Measurements from ENCODE around the gene PRKN. TPM values are rescaled to one million over a fixed set of nuclear protein-coding genes. Genes with fewer than 3 reads are reported as not detected.

The PRKN gene
- total RNA-seq, 1 experiment from 2014 or later: 0.46 TPM

DNA sequence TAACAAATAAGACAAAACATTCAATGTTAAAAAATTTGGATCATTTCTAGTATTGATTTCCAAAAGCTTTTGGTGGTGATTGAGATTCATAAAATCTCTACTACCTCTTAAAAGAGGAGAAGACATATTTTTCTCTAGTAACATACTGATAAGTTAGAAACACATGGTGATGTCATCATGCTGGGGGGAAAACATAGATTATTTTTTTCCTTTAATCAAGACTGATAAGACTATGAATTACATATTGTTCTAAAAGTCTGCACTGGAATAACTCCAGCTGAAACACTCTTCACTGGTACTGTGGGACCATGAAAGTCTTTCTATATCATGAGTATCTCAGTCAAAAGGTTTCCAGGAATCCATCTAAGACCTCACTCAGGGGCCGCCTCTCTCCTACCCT, 515.8 kb downstream of the PRKN start:
- TF ChIP-seq, protein P1, sequence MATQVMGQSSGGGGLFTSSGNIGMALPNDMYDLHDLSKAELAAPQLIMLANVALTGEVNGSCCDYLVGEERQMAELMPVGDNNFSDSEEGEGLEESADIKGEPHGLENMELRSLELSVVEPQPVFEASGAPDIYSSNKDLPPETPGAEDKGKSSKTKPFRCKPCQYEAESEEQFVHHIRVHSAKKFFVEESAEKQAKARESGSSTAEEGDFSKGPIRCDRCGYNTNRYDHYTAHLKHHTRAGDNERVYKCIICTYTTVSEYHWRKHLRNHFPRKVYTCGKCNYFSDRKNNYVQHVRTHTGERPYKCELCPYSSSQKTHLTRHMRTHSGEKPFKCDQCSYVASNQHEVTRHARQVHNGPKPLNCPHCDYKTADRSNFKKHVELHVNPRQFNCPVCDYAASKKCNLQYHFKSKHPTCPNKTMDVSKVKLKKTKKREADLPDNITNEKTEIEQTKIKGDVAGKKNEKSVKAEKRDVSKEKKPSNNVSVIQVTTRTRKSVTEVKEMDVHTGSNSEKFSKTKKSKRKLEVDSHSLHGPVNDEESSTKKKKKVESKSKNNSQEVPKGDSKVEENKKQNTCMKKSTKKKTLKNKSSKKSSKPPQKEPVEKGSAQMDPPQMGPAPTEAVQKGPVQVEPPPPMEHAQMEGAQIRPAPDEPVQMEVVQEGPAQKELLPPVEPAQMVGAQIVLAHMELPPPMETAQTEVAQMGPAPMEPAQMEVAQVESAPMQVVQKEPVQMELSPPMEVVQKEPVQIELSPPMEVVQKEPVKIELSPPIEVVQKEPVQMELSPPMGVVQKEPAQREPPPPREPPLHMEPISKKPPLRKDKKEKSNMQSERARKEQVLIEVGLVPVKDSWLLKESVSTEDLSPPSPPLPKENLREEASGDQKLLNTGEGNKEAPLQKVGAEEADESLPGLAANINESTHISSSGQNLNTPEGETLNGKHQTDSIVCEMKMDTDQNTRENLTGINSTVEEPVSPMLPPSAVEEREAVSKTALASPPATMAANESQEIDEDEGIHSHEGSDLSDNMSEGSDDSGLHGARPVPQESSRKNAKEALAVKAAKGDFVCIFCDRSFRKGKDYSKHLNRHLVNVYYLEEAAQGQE (IDR thresholded peaks at IDR 0.05; ENCODE audit: insufficient read depth in 1 of 2, low read depth in 2 of 2, low read length in 1 of 2): no peak
- TF ChIP-seq SIN3A (IDR thresholded peaks at IDR 0.05; ENCODE audit: borderline replicate concordance, insufficient read depth, low read depth, low read length) (no peak), TCF7L2 (IDR thresholded peaks at IDR 0.05; ENCODE audit: low read depth, low read length) (no peak), POLR2AphosphoS5 (IDR thresholded peaks at IDR 0.05; ENCODE audit: low read depth, low read length) (no peak)
- TF ChIP-seq, protein P2, sequence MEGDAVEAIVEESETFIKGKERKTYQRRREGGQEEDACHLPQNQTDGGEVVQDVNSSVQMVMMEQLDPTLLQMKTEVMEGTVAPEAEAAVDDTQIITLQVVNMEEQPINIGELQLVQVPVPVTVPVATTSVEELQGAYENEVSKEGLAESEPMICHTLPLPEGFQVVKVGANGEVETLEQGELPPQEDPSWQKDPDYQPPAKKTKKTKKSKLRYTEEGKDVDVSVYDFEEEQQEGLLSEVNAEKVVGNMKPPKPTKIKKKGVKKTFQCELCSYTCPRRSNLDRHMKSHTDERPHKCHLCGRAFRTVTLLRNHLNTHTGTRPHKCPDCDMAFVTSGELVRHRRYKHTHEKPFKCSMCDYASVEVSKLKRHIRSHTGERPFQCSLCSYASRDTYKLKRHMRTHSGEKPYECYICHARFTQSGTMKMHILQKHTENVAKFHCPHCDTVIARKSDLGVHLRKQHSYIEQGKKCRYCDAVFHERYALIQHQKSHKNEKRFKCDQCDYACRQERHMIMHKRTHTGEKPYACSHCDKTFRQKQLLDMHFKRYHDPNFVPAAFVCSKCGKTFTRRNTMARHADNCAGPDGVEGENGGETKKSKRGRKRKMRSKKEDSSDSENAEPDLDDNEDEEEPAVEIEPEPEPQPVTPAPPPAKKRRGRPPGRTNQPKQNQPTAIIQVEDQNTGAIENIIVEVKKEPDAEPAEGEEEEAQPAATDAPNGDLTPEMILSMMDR (IDR thresholded peaks at IDR 0.05): no peak
- Histone ChIP-seq H3K27ac (ENCODE audit: low read length) (no peak overlapping the region), H3K4me1 (ENCODE audit: control insufficient read depth, insufficient read depth, low read length) (no peaks in the 10 kb centered on the region), H3K4me3 (ENCODE audit: low read depth in 2 of 2, low read length in 2 of 2) (no peak overlapping the region), H3K27me3 (ENCODE audit: control insufficient read depth, insufficient read depth, low read length) (no peaks in the 10 kb centered on the region), H3K36me3 (ENCODE audit: control insufficient read depth, insufficient read depth, low read length) (no peaks in the 10 kb centered on the region), H3K9me3 (ENCODE audit: control insufficient read depth, insufficient read depth, low read depth, low read length) (no peaks in the 10 kb centered on the region)
- ATAC-seq: no peak
- ChIA-PET CTCF (no interaction called here), POLR2A (no interaction called here)
- DNase-seq (ENCODE audit: low read depth, low spot score): no peak
- BruUV-seq (replicated peaks): no TSS peak
- in situ Hi-C loops (cut with HindIII; ENCODE audit: low pct_unique_long_range_greater_than_20kb, low sequenced_read_pairs) (no loop called here), intact Hi-C loops (cut with micrococcal nuclease; ENCODE audit: unreplicated experiment) (no loop called here)

DNA sequence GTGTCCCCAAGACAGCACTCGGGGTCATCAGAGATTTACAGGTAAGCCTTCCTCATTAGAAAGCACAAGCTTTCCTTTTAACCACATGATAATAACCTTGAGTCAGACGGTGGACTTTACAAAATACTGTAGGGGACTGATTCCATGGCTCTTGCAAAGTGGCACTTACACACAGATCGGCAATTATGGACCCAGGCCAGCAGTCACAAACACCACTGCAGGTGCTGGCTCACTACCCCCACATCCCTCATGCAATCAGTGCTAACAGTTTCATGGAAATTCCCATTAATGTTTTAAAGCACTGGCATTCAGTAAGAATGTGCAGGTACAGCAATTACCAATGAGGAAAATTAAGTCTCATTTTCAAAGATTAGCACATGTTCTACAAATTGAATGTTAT, 516.5 kb downstream of the PRKN start:
- Histone ChIP-seq H3K27ac (ENCODE audit: low read length) (no peak overlapping the region), H3K36me3 (ENCODE audit: control insufficient read depth, insufficient read depth, low read length) (no peaks in the 10 kb centered on the region), H3K4me1 (ENCODE audit: control insufficient read depth, insufficient read depth, low read length) (no peaks in the 10 kb centered on the region), H3K27me3 (ENCODE audit: control insufficient read depth, insufficient read depth, low read length) (no peaks in the 10 kb centered on the region), H3K4me3 (ENCODE audit: low read depth in 2 of 2, low read length in 2 of 2) (no peak overlapping the region), H3K9me3 (ENCODE audit: control insufficient read depth, insufficient read depth, low read depth, low read length) (no peaks in the 10 kb centered on the region)
- in situ Hi-C loops (cut with HindIII; ENCODE audit: low pct_unique_long_range_greater_than_20kb, low sequenced_read_pairs) (no loop called here), intact Hi-C loops (cut with micrococcal nuclease; ENCODE audit: unreplicated experiment) (no loop called here)
- no peak for TF ChIP-seq POLR2AphosphoS5 (IDR thresholded peaks at IDR 0.05; ENCODE audit: low read depth, low read length)
- TF ChIP-seq SIN3A (IDR thresholded peaks at IDR 0.05; ENCODE audit: borderline replicate concordance, insufficient read depth, low read depth, low read length): no peak
- no peak for TF ChIP-seq TCF7L2 (IDR thresholded peaks at IDR 0.05; ENCODE audit: low read depth, low read length)
- TF ChIP-seq, protein P2 (IDR thresholded peaks at IDR 0.05): no peak
- TF ChIP-seq, protein P1 (IDR thresholded peaks at IDR 0.05; ENCODE audit: insufficient read depth in 1 of 2, low read depth in 2 of 2, low read length in 1 of 2): no peak
- ChIA-PET CTCF (no interaction called here), POLR2A (no interaction called here)
- no peak for ATAC-seq
- no peak for DNase-seq (ENCODE audit: low read depth, low spot score)
- no TSS peak for BruUV-seq (replicated peaks)
